ENCODE measurements around the gene BUB1.

The BUB1 gene

GRCh38 chr2:110677530-110678456, at the start of gene BUB1:
TSS of gene BUB1 (minus strand) at chr2:110678063. CDS start at chr2:110677995, 68 bp downstream.
- peaks cover 7% of the 10 kb centered on the region for H3K27me3 Mint-ChIP-seq (ENCODE audit: low read depth)
- peaks cover 39% of the 10 kb centered on the region for H3K4me1 Mint-ChIP-seq (ENCODE audit: low read depth)
- peaks cover 12% of the 10 kb centered on the region for H3K36me3 Mint-ChIP-seq (ENCODE audit: low read depth)
- peak within 1 kb of the TSS; percentile 99 for H3K27ac Mint-ChIP-seq
- no peaks in the 10 kb centered on the region for H3K9me3 Mint-ChIP-seq
- peak within 1 kb of the TSS; percentile 96 for H3K4me3 Mint-ChIP-seq

- Mint-ChIP-seq H3K9me3 (no peaks in the 10 kb centered on the region), H3K36me3 (ENCODE audit: low read depth) (peaks cover 2% of the 10 kb centered on the region), H3K4me1 (ENCODE audit: low read depth) (peaks cover 8% of the 10 kb centered on the region), H3K4me3 (no peak overlapping the region), H3K27ac (no peak overlapping the region), H3K27me3 (ENCODE audit: low read depth) (peaks cover 56% of the 10 kb centered on the region)
These were observed 48.4 kb upstream of the BUB1 start for GRCh38 chr2:110726285-110726684.

GRCh38 chr2:110725859-110726258, 48.0 kb upstream of the BUB1 start:
- peaks cover 8% of the 10 kb centered on the region for H3K4me1 Mint-ChIP-seq (ENCODE audit: low read depth)
- H3K27ac Mint-ChIP-seq: no peak overlapping the region
- no peaks in the 10 kb centered on the region for H3K9me3 Mint-ChIP-seq
- no peaks in the 10 kb centered on the region for H3K36me3 Mint-ChIP-seq (ENCODE audit: low read depth)
- H3K27me3 Mint-ChIP-seq (ENCODE audit: low read depth): peaks cover 55% of the 10 kb centered on the region
- no peak overlapping the region for H3K4me3 Mint-ChIP-seq

GRCh38 chr2:110725370-110725769, 47.5 kb upstream of the BUB1 start:
- peaks cover 54% of the 10 kb centered on the region for H3K27me3 Mint-ChIP-seq (ENCODE audit: low read depth)
- H3K4me1 Mint-ChIP-seq (ENCODE audit: low read depth): peaks cover 8% of the 10 kb centered on the region
- no peak overlapping the region for H3K4me3 Mint-ChIP-seq
- no peaks in the 10 kb centered on the region for H3K36me3 Mint-ChIP-seq (ENCODE audit: low read depth)
- no peaks in the 10 kb centered on the region for H3K9me3 Mint-ChIP-seq
- no peak overlapping the region for H3K27ac Mint-ChIP-seq

GRCh38 chr2:110724820-110725219, 47.0 kb upstream of the BUB1 start:
- Mint-ChIP-seq H3K27me3 (ENCODE audit: low read depth) (peaks cover 54% of the 10 kb centered on the region), H3K4me1 (ENCODE audit: low read depth) (peaks cover 8% of the 10 kb centered on the region), H3K4me3 (no peak overlapping the region), H3K9me3 (no peaks in the 10 kb centered on the region), H3K27ac (no peak overlapping the region), H3K36me3 (ENCODE audit: low read depth) (no peaks in the 10 kb centered on the region)

GRCh38 chr2:110720547-110720946, 42.7 kb upstream of the BUB1 start:
- H3K4me3 Mint-ChIP-seq: no peak overlapping the region
- no peaks in the 10 kb centered on the region for H3K36me3 Mint-ChIP-seq (ENCODE audit: low read depth)
- H3K9me3 Mint-ChIP-seq: no peaks in the 10 kb centered on the region
- peaks cover 62% of the 10 kb centered on the region for H3K27me3 Mint-ChIP-seq (ENCODE audit: low read depth)
- peaks cover 8% of the 10 kb centered on the region for H3K4me1 Mint-ChIP-seq (ENCODE audit: low read depth)
- no peak overlapping the region for H3K27ac Mint-ChIP-seq

- no peak overlapping the region for H3K27ac Mint-ChIP-seq
- peaks cover 6% of the 10 kb centered on the region for H3K4me1 Mint-ChIP-seq (ENCODE audit: low read depth)
- H3K9me3 Mint-ChIP-seq: no peaks in the 10 kb centered on the region
- H3K27me3 Mint-ChIP-seq (ENCODE audit: low read depth): peaks cover 76% of the 10 kb centered on the region
- no peaks in the 10 kb centered on the region for H3K36me3 Mint-ChIP-seq (ENCODE audit: low read depth)
- no peak overlapping the region for H3K4me3 Mint-ChIP-seq
These were observed 41.1 kb upstream of the BUB1 start for GRCh38 chr2:110718990-110719389.

GRCh38 chr2:110718382-110718781, 40.5 kb upstream of the BUB1 start:
- no peaks in the 10 kb centered on the region for H3K9me3 Mint-ChIP-seq

GRCh38 chr2:110717734-110718133, 39.9 kb upstream of the BUB1 start:
- no peak overlapping the region for H3K27ac Mint-ChIP-seq
- peaks cover 2% of the 10 kb centered on the region for H3K4me1 Mint-ChIP-seq (ENCODE audit: low read depth)
- H3K4me3 Mint-ChIP-seq: no peak overlapping the region
- H3K27me3 Mint-ChIP-seq (ENCODE audit: low read depth): peaks cover 78% of the 10 kb centered on the region
- H3K9me3 Mint-ChIP-seq: no peaks in the 10 kb centered on the region
- no peaks in the 10 kb centered on the region for H3K36me3 Mint-ChIP-seq (ENCODE audit: low read depth)

More at GRCh38 chr2:110718382-110718781, 40.5 kb upstream of the BUB1 start:
- H3K27me3 Mint-ChIP-seq (ENCODE audit: low read depth): peaks cover 75% of the 10 kb centered on the region
- no peaks in the 10 kb centered on the region for H3K36me3 Mint-ChIP-seq (ENCODE audit: low read depth)
- no peak overlapping the region for H3K27ac Mint-ChIP-seq
- H3K4me3 Mint-ChIP-seq: no peak overlapping the region
- H3K4me1 Mint-ChIP-seq (ENCODE audit: low read depth): peaks cover 5% of the 10 kb centered on the region

- Mint-ChIP-seq H3K4me3 (no peak overlapping the region), H3K9me3 (no peaks in the 10 kb centered on the region), H3K4me1 (ENCODE audit: low read depth) (peaks cover 2% of the 10 kb centered on the region), H3K27me3 (ENCODE audit: low read depth) (peaks cover 82% of the 10 kb centered on the region), H3K36me3 (ENCODE audit: low read depth) (no peaks in the 10 kb centered on the region), H3K27ac (no peak overlapping the region)
These were observed 39.2 kb upstream of the BUB1 start for GRCh38 chr2:110716959-110717645.

- no peak overlapping the region for H3K4me3 Mint-ChIP-seq
- H3K36me3 Mint-ChIP-seq (ENCODE audit: low read depth): no peaks in the 10 kb centered on the region
- H3K4me1 Mint-ChIP-seq (ENCODE audit: low read depth): peaks cover 2% of the 10 kb centered on the region
- no peaks in the 10 kb centered on the region for H3K9me3 Mint-ChIP-seq
- no peak overlapping the region for H3K27ac Mint-ChIP-seq
- H3K27me3 Mint-ChIP-seq (ENCODE audit: low read depth): peaks cover 85% of the 10 kb centered on the region
These were observed 36.8 kb upstream of the BUB1 start for GRCh38 chr2:110714452-110715224.

- Mint-ChIP-seq H3K27ac (no peak overlapping the region), H3K9me3 (no peaks in the 10 kb centered on the region), H3K4me1 (ENCODE audit: low read depth) (peaks cover 2% of the 10 kb centered on the region), H3K36me3 (ENCODE audit: low read depth) (no peaks in the 10 kb centered on the region), H3K4me3 (no peak overlapping the region), H3K27me3 (ENCODE audit: low read depth) (peaks cover 85% of the 10 kb centered on the region)
These were observed 35.9 kb upstream of the BUB1 start for GRCh38 chr2:110713513-110714362.

GRCh38 chr2:110712737-110713136, 34.9 kb upstream of the BUB1 start:
- Mint-ChIP-seq H3K9me3 (no peaks in the 10 kb centered on the region), H3K36me3 (ENCODE audit: low read depth) (no peaks in the 10 kb centered on the region), H3K27ac (no peak overlapping the region), H3K4me3 (no peak overlapping the region), H3K27me3 (ENCODE audit: low read depth) (peaks cover 85% of the 10 kb centered on the region), H3K4me1 (ENCODE audit: low read depth) (peaks cover 2% of the 10 kb centered on the region)

- Mint-ChIP-seq H3K27ac (no peak overlapping the region), H3K36me3 (ENCODE audit: low read depth) (no peaks in the 10 kb centered on the region), H3K4me3 (no peak overlapping the region), H3K4me1 (ENCODE audit: low read depth) (peaks cover 1% of the 10 kb centered on the region), H3K27me3 (ENCODE audit: low read depth) (peaks cover 81% of the 10 kb centered on the region), H3K9me3 (no peaks in the 10 kb centered on the region)
These were observed 30.6 kb upstream of the BUB1 start for GRCh38 chr2:110708455-110708854.

All from T-helper 1 cell treated with Interleukin-12 subunit alpha and Interleukin-12 subunit beta and Interleukin-4 antibody, amounts not matched to agents 30 μg/mL and 1 μg/mL, for 36 hours (primary cell).